Neural progenitor cell (in vitro differentiated cells): ENCODE measurements around the gene PPIA. TPM values are rescaled to one million over a fixed set of nuclear protein-coding genes. Genes with fewer than 3 reads are reported as not detected.

ENCODE experiments used
- DNase-seq: peaks from one replicate; pipeline ENCODE4 v3.0.0-alpha.2; 2016; ENCODE audit warnings: low spot score
- H2AFZ ChIP-seq: fragments of 200-600 bp; sonication (generic); replicated peaks from 2 replicates; pipeline ENCODE4 v1.6.1; 2016; ENCODE audit warnings: antibody characterized with exemption
- H3F3A ChIP-seq: fragments of 200-600 bp; sonication (generic); 2 replicates; pipeline ENCODE4 v1.6.1; 2016; ENCODE audit warnings: antibody characterized with exemption, low read depth
- H3K27ac ChIP-seq: fragments of 200-600 bp; sonication (generic); 2 replicates; pipeline ENCODE4 v1.5.1; 2016; ENCODE audit warnings: mild to moderate bottlenecking
- H3K27me3 ChIP-seq: fragments of 200-600 bp; sonication (generic); 2 replicates; pipeline ENCODE4 v1.6.1; 2016; ENCODE audit warnings: mild to moderate bottlenecking, moderate library complexity
- H3K36me3 ChIP-seq: fragments of 200-600 bp; sonication (generic); 2 replicates; pipeline ENCODE4 v1.5.1; 2016
- H3K4me1 ChIP-seq: fragments of 200-600 bp; sonication (generic); 2 replicates; pipeline ENCODE4 v1.6.1; 2016; ENCODE audit warnings: mixed run types
- H3K4me2 ChIP-seq: fragments of 200-600 bp; sonication (generic); 2 replicates; pipeline ENCODE4 v1.6.1; 2016
- H3K4me3 ChIP-seq: fragments of 200-600 bp; sonication (generic); 2 replicates; pipeline ENCODE4 v1.5.1; 2016
- H3K79me2 ChIP-seq: fragments of 200-600 bp; sonication (generic); 2 replicates; pipeline ENCODE4 v1.6.1; 2016; ENCODE audit warnings: low read depth
- H3K9ac ChIP-seq: fragments of 200-600 bp; sonication (generic); 2 replicates; pipeline ENCODE4 v1.6.1; 2016
- H3K9me3 ChIP-seq: fragments of 200-600 bp; sonication (generic); 2 replicates; pipeline ENCODE4 v1.5.1; 2016; ENCODE audit warnings: low read depth
- H4K20me1 ChIP-seq: fragments of 200-600 bp; sonication (generic); 2 replicates; pipeline ENCODE4 v1.6.1; 2016; ENCODE audit warnings: low read depth
- H3K27ac Mint-ChIP-seq: 3 replicates; pipeline ENCODE4 v1.8.0; 2021; ENCODE audit warnings: mixed read lengths
- H3K27me3 Mint-ChIP-seq: 2 replicates; pipeline ENCODE4 v1.8.0; 2022; ENCODE audit warnings: low read depth, mild to moderate bottlenecking, inconsistent platforms, moderate library complexity, mixed read lengths; ENCODE audit not compliant: insufficient read depth
- H3K36me3 Mint-ChIP-seq: 3 replicates; pipeline ENCODE4 v1.8.0; 2021; ENCODE audit warnings: mixed read lengths
- H3K4me1 Mint-ChIP-seq: 3 replicates; pipeline ENCODE4 v1.8.0; 2021; ENCODE audit warnings: mixed read lengths
- H3K4me3 Mint-ChIP-seq: 3 replicates; pipeline ENCODE4 v1.8.0; 2021; ENCODE audit warnings: mild to moderate bottlenecking, moderate library complexity, mixed read lengths
- H3K9me3 Mint-ChIP-seq: 3 replicates; pipeline ENCODE4 v1.8.0; 2020; ENCODE audit warnings: mixed read lengths
- CTCF ChIP-seq: fragments of 200-600 bp; sonication (generic); IDR thresholded peaks from 2 replicates; pipeline ENCODE4 v1.5.1; 2017; ENCODE audit warnings: antibody characterized with exemption, mild to moderate bottlenecking
- EZH2 ChIP-seq: fragments of 200-600 bp; sonication (generic); IDR thresholded peaks from 2 replicates; pipeline ENCODE4 v1.6.1; 2017; ENCODE audit warnings: antibody characterized with exemption, mild to moderate bottlenecking, moderate library complexity
- EZH2phosphoT487 ChIP-seq: fragments of 200-600 bp; sonication (generic); IDR thresholded peaks from 2 replicates; pipeline ENCODE4 v1.6.1; 2017; ENCODE audit warnings: antibody characterized with exemption
- total RNA-seq: library from RNA; depleted of rRNA; stranded (reverse); fragments of >200 nt; gene quantifications from 2 replicates; pipeline ENCODE4 v1.2.3, GENCODE V29; 2015; ENCODE audit warnings: low replicate concordance

PPIA gene
- total RNA-seq, 1 donor from 2014 or later, result 2,932 TPM

- DNase-seq, result no peak
- peaks cover 15% of the 10 kb centered on the region for H3K36me3 Mint-ChIP-seq
- Histone ChIP-seq H4K20me1 (no peaks in the 10 kb centered on the region), H3K79me2 (no peaks in the 10 kb centered on the region), H3K27ac (no peak overlapping the region), H3K4me2 (no peak overlapping the region), H3K4me3 (no peak overlapping the region), H3F3A (no peaks in the 10 kb centered on the region), H3K27me3 (no peaks in the 10 kb centered on the region), H3K9me3 (no peaks in the 10 kb centered on the region), H2AFZ (no peak overlapping the region), H3K9ac (no peak overlapping the region), H3K36me3 (no peaks in the 10 kb centered on the region), H3K4me1 (no peaks in the 10 kb centered on the region)
- H3K9me3 Mint-ChIP-seq, result no peaks in the 10 kb centered on the region
- H3K27ac Mint-ChIP-seq, result no peak overlapping the region
- H3K27me3 Mint-ChIP-seq, result peaks cover 2% of the 10 kb centered on the region
- no peak for TF ChIP-seq EZH2phosphoT487
- TF ChIP-seq CTCF, result no peak
- no peak for TF ChIP-seq EZH2
- no peak overlapping the region for H3K4me3 Mint-ChIP-seq
- H3K4me1 Mint-ChIP-seq, result no peaks in the 10 kb centered on the region
Measured at GRCh38 chr7:44762300-44762699, 34.2 kb upstream of the PPIA start.

- Histone ChIP-seq H3K4me3 (no peak overlapping the region), H3K27ac (no peak overlapping the region), H3K36me3 (no peaks in the 10 kb centered on the region), H3K4me2 (no peak overlapping the region), H4K20me1 (no peaks in the 10 kb centered on the region), H2AFZ (no peak overlapping the region), H3K9me3 (no peaks in the 10 kb centered on the region), H3K4me1 (peaks cover 2% of the 10 kb centered on the region), H3K9ac (no peak overlapping the region), H3K79me2 (no peaks in the 10 kb centered on the region), H3K27me3 (no peaks in the 10 kb centered on the region), H3F3A (no peaks in the 10 kb centered on the region)
- H3K27me3 Mint-ChIP-seq, result peaks cover 2% of the 10 kb centered on the region
- no peak for DNase-seq
- no peak overlapping the region for H3K4me3 Mint-ChIP-seq
- no peaks in the 10 kb centered on the region for H3K9me3 Mint-ChIP-seq
- H3K27ac Mint-ChIP-seq, result no peak overlapping the region
- peaks cover 20% of the 10 kb centered on the region for H3K36me3 Mint-ChIP-seq
- H3K4me1 Mint-ChIP-seq, result peaks cover 3% of the 10 kb centered on the region
- TF ChIP-seq EZH2phosphoT487 (no peak), CTCF (no peak), EZH2 (no peak)
Measured at GRCh38 chr7:44762726-44763522, 33.6 kb upstream of the PPIA start.

GRCh38 chr7:44764081-44764480, 32.4 kb upstream of the PPIA start:
- peaks cover 3% of the 10 kb centered on the region for H4K20me1 ChIP-seq
- H3K79me2 ChIP-seq, result no peaks in the 10 kb centered on the region
- no peaks in the 10 kb centered on the region for H3K36me3 ChIP-seq
- Mint-ChIP-seq H3K4me1 (peaks cover 10% of the 10 kb centered on the region), H3K9me3 (no peaks in the 10 kb centered on the region), H3K4me3 (no peak overlapping the region), H3K27me3 (peaks cover 2% of the 10 kb centered on the region), H3K27ac (no peak overlapping the region), H3K36me3 (peaks cover 21% of the 10 kb centered on the region)
- no peak overlapping the region for H3K4me3 ChIP-seq
- peaks cover 5% of the 10 kb centered on the region for H3F3A ChIP-seq
- H3K4me1 ChIP-seq, result peaks cover 14% of the 10 kb centered on the region
- H3K4me2 ChIP-seq, result no peak overlapping the region
- no peaks in the 10 kb centered on the region for H3K27me3 ChIP-seq
- no peak overlapping the region for H3K9ac ChIP-seq
- no peaks in the 10 kb centered on the region for H3K9me3 ChIP-seq
- no peak overlapping the region for H2AFZ ChIP-seq
- H3K27ac ChIP-seq, result no peak overlapping the region
- no peak for TF ChIP-seq EZH2
- TF ChIP-seq CTCF, result no peak
- no peak for TF ChIP-seq EZH2phosphoT487
- DNase-seq, result no peak
